T-helper 1 cell treated with Interleukin-12 subunit alpha and Interleukin-12 subunit beta and Interleukin-4 antibody, amounts not matched to agents 30 μg/mL and 1 μg/mL, for 36 hours (primary cell): Measurements from ENCODE around the gene VGLL4.
"Not testable (repeated sequence)": the region's sequence is repeated elsewhere in the genome, so short reads cannot be mapped to it uniquely, and the experiment has no call there.

ENCODE experiments used
- H3K27ac Mint-ChIP-seq: one replicate; pipeline ENCODE4 v1.8.0; 2021; ENCODE audit warnings: mild to moderate bottlenecking, mixed read lengths
- H3K27me3 Mint-ChIP-seq: one replicate; pipeline ENCODE4 v1.8.0; 2021; ENCODE audit warnings: low read depth, mixed read lengths
- H3K36me3 Mint-ChIP-seq: one replicate; pipeline ENCODE4 v1.8.0; 2021; ENCODE audit warnings: low read depth, mixed read lengths
- H3K4me1 Mint-ChIP-seq: one replicate; pipeline ENCODE4 v1.8.0; 2021; ENCODE audit warnings: low read depth, mixed read lengths
- H3K4me3 Mint-ChIP-seq: one replicate; pipeline ENCODE4 v1.8.0; 2021; ENCODE audit warnings: mild to moderate bottlenecking, moderate library complexity, mixed read lengths
- H3K9me3 Mint-ChIP-seq: one replicate; pipeline ENCODE4 v1.8.0; 2021; ENCODE audit warnings: mixed read lengths

VGLL4 gene

GRCh38 chr3:11534011-11534792 lies 109.5 kb downstream of the VGLL4 start:
- no peak overlapping the region for H3K4me3 Mint-ChIP-seq
- H3K27ac Mint-ChIP-seq: no peak overlapping the region
- no peaks in the 10 kb centered on the region for H3K27me3 Mint-ChIP-seq
- no peaks in the 10 kb centered on the region for H3K36me3 Mint-ChIP-seq
- peaks cover 3% of the 10 kb centered on the region for H3K4me1 Mint-ChIP-seq
- no peaks in the 10 kb centered on the region for H3K9me3 Mint-ChIP-seq

GRCh38 chr3:11532931-11533391 lies 110.8 kb downstream of the VGLL4 start:
- H3K36me3 Mint-ChIP-seq: no peaks in the 10 kb centered on the region
- H3K4me1 Mint-ChIP-seq: peaks cover 3% of the 10 kb centered on the region
- H3K27me3 Mint-ChIP-seq: no peaks in the 10 kb centered on the region
- H3K4me3 Mint-ChIP-seq: no peak overlapping the region
- peaks cover 1% of the 10 kb centered on the region for H3K9me3 Mint-ChIP-seq
- no peak overlapping the region for H3K27ac Mint-ChIP-seq

GRCh38 chr3:11530153-11530721 lies 113.5 kb downstream of the VGLL4 start:
- peaks cover 3% of the 10 kb centered on the region for H3K9me3 Mint-ChIP-seq
- peaks cover 3% of the 10 kb centered on the region for H3K4me1 Mint-ChIP-seq
- no peaks in the 10 kb centered on the region for H3K27me3 Mint-ChIP-seq
- H3K36me3 Mint-ChIP-seq: no peaks in the 10 kb centered on the region
- no peak overlapping the region for H3K4me3 Mint-ChIP-seq
- H3K27ac Mint-ChIP-seq: no peak overlapping the region

- H3K27me3 Mint-ChIP-seq: no peaks in the 10 kb centered on the region
- peaks cover 3% of the 10 kb centered on the region for H3K9me3 Mint-ChIP-seq
- no peak overlapping the region for H3K27ac Mint-ChIP-seq
- H3K4me3 Mint-ChIP-seq: no peak overlapping the region
- peaks cover 3% of the 10 kb centered on the region for H3K4me1 Mint-ChIP-seq
- H3K36me3 Mint-ChIP-seq: no peaks in the 10 kb centered on the region
These were observed 114.4 kb downstream of the VGLL4 start for GRCh38 chr3:11529281-11529680.

DNA sequence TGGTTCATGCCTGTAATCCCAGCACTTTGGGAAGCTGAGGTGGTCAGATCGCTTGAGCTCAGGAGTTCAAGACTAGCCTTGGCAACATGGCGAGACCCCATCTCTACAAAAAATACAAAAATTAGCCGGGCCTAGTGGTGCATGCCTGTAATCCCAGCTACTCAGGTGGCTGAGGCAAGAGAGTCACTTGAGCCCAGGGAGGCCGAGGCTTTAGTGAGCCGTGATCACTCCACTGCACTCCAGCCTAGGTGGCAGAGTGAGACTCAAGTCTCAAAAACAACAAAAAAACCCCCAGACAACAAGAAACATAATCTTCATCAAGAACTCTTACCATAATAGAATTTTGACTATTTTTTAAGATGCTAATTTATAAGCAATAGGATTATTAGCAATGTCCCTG lies 117.6 kb downstream of the VGLL4 start:
- H3K9me3 Mint-ChIP-seq, H3K27ac Mint-ChIP-seq, H3K4me1 Mint-ChIP-seq, H3K27me3 Mint-ChIP-seq, H3K36me3 Mint-ChIP-seq, H3K4me3 Mint-ChIP-seq: not testable (repeated sequence)

DNA sequence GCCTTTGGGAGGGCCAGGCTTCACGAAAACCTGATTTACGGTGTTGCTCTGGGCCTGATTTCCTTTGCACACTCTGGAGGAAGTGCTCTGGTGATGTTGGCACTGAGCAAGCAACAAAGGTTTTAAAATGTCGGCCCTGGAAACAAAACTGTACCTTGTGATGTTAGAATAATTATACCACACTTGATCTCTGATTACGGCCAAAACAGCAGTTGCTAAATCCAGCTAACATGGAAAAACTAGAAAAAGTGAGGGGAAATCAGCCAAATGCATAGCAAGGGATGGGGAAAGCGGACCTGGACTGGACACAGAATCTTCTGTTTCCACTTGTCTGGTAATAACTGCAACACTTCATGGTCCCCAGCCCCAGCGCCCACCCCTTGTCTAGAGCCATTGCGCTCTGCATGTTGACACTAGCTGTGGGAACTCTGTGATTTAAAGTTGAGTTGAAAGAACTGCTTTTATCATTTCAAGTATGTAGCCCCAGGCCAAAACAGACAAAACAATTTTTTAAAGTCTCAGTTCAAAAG lies 120.1 kb downstream of the VGLL4 start:
- Mint-ChIP-seq H3K27ac (no peak overlapping the region), H3K9me3 (peaks cover 3% of the 10 kb centered on the region), H3K4me1 (peaks cover 2% of the 10 kb centered on the region), H3K36me3 (no peaks in the 10 kb centered on the region), H3K4me3 (no peak overlapping the region), H3K27me3 (no peaks in the 10 kb centered on the region)

DNA sequence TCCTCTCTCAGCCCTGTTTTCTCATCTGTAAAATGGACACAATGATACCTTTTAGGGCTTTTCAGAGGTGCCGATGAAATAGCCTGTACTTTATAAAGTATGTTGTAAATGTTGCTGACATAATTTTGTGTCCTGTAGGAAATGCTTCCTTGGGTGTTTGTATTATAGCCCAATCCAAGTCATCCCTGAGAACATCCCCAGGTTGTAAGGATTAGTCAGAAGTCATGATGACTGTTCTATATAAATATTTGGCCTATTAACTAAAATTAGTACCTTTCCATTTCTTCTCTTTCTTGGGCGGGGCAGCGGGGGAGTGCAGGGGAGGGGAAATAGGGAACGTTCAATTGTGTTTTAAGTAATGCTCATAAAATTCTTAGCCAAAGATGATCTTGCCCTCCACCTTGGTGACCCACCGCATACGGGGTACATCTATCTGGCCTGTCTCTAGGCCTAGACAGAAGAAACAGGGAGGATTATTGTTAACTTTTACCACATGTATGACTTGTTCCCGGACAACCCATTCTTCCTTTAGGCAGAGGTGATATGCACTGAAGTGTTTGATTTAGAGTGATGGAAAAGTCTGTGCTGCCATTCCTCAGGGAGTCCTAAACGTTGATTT lies 120.7 kb downstream of the VGLL4 start:
- no peak overlapping the region for H3K4me3 Mint-ChIP-seq
- H3K4me1 Mint-ChIP-seq: peaks cover 2% of the 10 kb centered on the region
- no peaks in the 10 kb centered on the region for H3K36me3 Mint-ChIP-seq
- no peaks in the 10 kb centered on the region for H3K27me3 Mint-ChIP-seq
- peaks cover 3% of the 10 kb centered on the region for H3K9me3 Mint-ChIP-seq
- no peak overlapping the region for H3K27ac Mint-ChIP-seq

GRCh38 chr3:11522398-11522715 lies 121.4 kb downstream of the VGLL4 start:
- Mint-ChIP-seq H3K4me1 (peaks cover 2% of the 10 kb centered on the region), H3K36me3 (no peaks in the 10 kb centered on the region), H3K27me3 (no peaks in the 10 kb centered on the region), H3K4me3 (no peak overlapping the region), H3K9me3 (no peaks in the 10 kb centered on the region), H3K27ac (no peak overlapping the region)

GRCh38 chr3:11521167-11521566 lies 122.5 kb downstream of the VGLL4 start:
- Mint-ChIP-seq H3K27ac (no peak overlapping the region), H3K27me3 (no peaks in the 10 kb centered on the region), H3K4me3 (no peak overlapping the region), H3K9me3 (no peaks in the 10 kb centered on the region), H3K36me3 (no peaks in the 10 kb centered on the region), H3K4me1 (peaks cover 2% of the 10 kb centered on the region)

GRCh38 chr3:11517601-11518000 lies 126.1 kb downstream of the VGLL4 start:
- Mint-ChIP-seq H3K36me3 (peaks cover 2% of the 10 kb centered on the region), H3K4me1 (peaks cover 6% of the 10 kb centered on the region), H3K27me3 (no peaks in the 10 kb centered on the region), H3K9me3 (no peaks in the 10 kb centered on the region), H3K4me3 (no peak overlapping the region), H3K27ac (no peak overlapping the region)

GRCh38 chr3:11514191-11514821 lies 129.4 kb downstream of the VGLL4 start:
- no peaks in the 10 kb centered on the region for H3K9me3 Mint-ChIP-seq
- H3K27ac Mint-ChIP-seq: no peak overlapping the region
- no peak overlapping the region for H3K4me3 Mint-ChIP-seq
- H3K4me1 Mint-ChIP-seq: peaks cover 9% of the 10 kb centered on the region
- no peaks in the 10 kb centered on the region for H3K27me3 Mint-ChIP-seq
- H3K36me3 Mint-ChIP-seq: peaks cover 4% of the 10 kb centered on the region

- Mint-ChIP-seq H3K9me3 (no peaks in the 10 kb centered on the region), H3K36me3 (peaks cover 4% of the 10 kb centered on the region), H3K27me3 (no peaks in the 10 kb centered on the region), H3K4me1 (peaks cover 9% of the 10 kb centered on the region), H3K27ac (no peak overlapping the region), H3K4me3 (no peak overlapping the region)
These were observed 129.9 kb downstream of the VGLL4 start for GRCh38 chr3:11513817-11514135.

- not testable (repeated sequence) for H3K9me3 Mint-ChIP-seq, H3K4me1 Mint-ChIP-seq, H3K27ac Mint-ChIP-seq, H3K27me3 Mint-ChIP-seq, H3K36me3 Mint-ChIP-seq, H3K4me3 Mint-ChIP-seq
These were observed 130.4 kb downstream of the VGLL4 start for GRCh38 chr3:11513125-11513816.

GRCh38 chr3:11511606-11512005 lies 132.1 kb downstream of the VGLL4 start:
- not testable (repeated sequence) for H3K27me3 Mint-ChIP-seq, H3K27ac Mint-ChIP-seq, H3K4me1 Mint-ChIP-seq, H3K36me3 Mint-ChIP-seq, H3K9me3 Mint-ChIP-seq, H3K4me3 Mint-ChIP-seq
